ENCODE results near the gene HDAC11. TPM values are rescaled to one million over a fixed set of nuclear protein-coding genes. Genes with fewer than 3 reads are reported as not detected.

Gene HDAC11
- total RNA-seq, 1 donor from 2014 or later: 19.7 TPM

DNA sequence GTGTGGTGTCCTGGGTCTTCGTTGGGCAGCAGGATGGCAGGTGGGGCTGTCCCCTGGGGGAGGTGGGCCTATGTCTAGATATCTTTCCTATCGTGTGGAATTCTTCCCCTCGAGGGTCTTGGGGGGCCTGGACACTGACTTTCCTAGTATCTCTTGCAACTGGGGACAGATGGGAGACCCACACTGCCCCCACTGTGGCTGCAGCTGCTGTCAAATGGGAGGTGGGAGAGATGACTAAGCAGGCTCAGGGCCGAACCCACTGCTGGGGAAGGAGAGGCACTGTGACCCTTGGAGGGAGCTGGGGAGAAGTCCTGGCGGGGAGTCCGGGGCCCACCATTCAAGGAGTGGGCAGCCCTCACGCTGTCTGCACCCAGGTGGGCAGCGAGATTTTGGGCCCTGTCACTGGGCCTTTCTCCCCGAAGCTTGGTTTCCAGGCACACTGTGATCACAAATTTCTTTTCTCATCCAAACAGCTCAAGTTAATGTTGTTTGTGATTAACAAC is 65.9 kb downstream of the HDAC11 start:
- H3K27me3 ChIP-seq (ENCODE audit: control insufficient read depth, insufficient read depth, low read length): no peaks in the 10 kb centered on the region
- H3K36me3 ChIP-seq (ENCODE audit: control insufficient read depth, insufficient read depth, low read length): no peaks in the 10 kb centered on the region
- no peak overlapping the region for H3K4me3 ChIP-seq (ENCODE audit: low read depth, low read length)
- FAIRE-seq (no peak), DNase-seq (ENCODE audit: low read depth) (no peak)
- TF ChIP-seq, protein P1, sequence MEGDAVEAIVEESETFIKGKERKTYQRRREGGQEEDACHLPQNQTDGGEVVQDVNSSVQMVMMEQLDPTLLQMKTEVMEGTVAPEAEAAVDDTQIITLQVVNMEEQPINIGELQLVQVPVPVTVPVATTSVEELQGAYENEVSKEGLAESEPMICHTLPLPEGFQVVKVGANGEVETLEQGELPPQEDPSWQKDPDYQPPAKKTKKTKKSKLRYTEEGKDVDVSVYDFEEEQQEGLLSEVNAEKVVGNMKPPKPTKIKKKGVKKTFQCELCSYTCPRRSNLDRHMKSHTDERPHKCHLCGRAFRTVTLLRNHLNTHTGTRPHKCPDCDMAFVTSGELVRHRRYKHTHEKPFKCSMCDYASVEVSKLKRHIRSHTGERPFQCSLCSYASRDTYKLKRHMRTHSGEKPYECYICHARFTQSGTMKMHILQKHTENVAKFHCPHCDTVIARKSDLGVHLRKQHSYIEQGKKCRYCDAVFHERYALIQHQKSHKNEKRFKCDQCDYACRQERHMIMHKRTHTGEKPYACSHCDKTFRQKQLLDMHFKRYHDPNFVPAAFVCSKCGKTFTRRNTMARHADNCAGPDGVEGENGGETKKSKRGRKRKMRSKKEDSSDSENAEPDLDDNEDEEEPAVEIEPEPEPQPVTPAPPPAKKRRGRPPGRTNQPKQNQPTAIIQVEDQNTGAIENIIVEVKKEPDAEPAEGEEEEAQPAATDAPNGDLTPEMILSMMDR (IDR thresholded peaks at IDR 0.05; ENCODE audit: insufficient read depth, low read length, severe bottlenecking): no peak

DNA sequence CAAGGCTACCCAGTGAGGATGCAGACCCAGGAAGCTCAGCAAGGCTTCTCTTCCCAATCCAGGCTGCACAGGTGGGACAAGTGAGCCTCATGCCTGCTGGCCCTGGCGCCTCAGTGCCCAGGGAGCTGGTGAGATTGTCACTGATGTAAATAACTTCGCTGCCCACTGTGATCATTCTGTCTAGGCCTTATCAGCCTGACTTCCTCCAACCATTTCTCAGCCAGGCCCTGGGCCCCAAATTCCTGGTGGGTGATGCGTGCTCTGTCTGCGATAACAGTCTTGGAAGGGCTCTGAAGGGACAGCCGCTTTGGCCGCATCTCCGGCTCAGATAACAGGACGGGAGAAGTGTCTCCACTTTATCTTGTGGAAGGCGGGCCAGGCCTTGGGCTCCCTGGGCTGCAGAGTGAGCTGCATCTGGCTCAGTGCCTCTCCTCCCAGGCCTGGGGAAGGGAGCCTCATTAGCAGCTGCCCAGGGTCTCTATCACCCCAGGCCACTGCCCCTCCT is 66.6 kb downstream of the HDAC11 start:
- DNase-seq (ENCODE audit: low read depth): no peak
- Histone ChIP-seq H3K36me3 (ENCODE audit: control insufficient read depth, insufficient read depth, low read length) (no peaks in the 10 kb centered on the region), H3K4me3 (ENCODE audit: low read depth, low read length) (no peak overlapping the region), H3K27me3 (ENCODE audit: control insufficient read depth, insufficient read depth, low read length) (no peaks in the 10 kb centered on the region)
- TF ChIP-seq, protein P1 (IDR thresholded peaks at IDR 0.05; ENCODE audit: insufficient read depth, low read length, severe bottlenecking): no peak
- FAIRE-seq: no peak

DNA sequence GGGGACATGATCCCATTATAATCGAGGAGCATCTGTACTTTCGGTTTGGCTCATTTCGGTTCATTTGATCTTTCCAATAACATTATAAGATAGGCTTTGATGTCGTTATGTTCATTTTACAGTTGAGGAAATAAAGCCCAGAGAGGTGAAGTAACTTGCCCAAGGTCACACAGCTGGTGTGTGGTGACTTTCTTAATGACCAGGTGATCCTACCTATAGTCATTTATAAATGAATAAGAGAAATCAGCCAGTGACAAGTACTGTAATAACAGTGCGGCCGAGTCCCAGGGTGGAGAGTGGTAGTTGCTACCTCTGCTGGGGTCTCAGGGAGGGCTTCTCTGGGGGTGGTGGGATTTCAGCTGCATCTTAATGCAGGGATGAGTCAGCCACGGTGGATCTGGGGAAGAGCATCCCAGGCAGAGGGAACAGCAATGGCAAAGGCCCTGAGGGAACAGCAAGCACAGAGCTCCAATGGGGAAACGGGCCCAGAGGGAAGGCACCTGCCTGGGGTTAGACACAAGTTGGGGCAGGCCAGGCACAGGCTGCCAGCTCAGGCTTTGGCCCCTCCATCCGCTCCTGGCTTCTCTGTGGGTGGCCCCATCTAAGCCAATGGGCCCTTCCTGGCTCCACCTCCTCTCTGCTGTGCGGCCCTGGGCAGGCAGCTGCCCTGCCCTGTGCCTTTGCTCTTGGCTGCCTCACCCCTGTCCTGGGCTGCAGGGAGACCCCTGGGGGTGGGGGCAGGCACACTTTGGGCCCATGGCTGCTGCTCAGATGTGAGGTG is 67.7 kb downstream of the HDAC11 start:
- no peaks in the 10 kb centered on the region for H3K36me3 ChIP-seq (ENCODE audit: control insufficient read depth, insufficient read depth, low read length)
- FAIRE-seq (no peak), DNase-seq (ENCODE audit: low read depth) (peak; percentile 75)
- TF ChIP-seq, protein P1 (IDR thresholded peaks at IDR 0.05; ENCODE audit: insufficient read depth, low read length, severe bottlenecking): no peak
- H3K27me3 ChIP-seq (ENCODE audit: control insufficient read depth, insufficient read depth, low read length): no peaks in the 10 kb centered on the region
- H3K4me3 ChIP-seq (ENCODE audit: low read depth, low read length): no peak overlapping the region

DNA sequence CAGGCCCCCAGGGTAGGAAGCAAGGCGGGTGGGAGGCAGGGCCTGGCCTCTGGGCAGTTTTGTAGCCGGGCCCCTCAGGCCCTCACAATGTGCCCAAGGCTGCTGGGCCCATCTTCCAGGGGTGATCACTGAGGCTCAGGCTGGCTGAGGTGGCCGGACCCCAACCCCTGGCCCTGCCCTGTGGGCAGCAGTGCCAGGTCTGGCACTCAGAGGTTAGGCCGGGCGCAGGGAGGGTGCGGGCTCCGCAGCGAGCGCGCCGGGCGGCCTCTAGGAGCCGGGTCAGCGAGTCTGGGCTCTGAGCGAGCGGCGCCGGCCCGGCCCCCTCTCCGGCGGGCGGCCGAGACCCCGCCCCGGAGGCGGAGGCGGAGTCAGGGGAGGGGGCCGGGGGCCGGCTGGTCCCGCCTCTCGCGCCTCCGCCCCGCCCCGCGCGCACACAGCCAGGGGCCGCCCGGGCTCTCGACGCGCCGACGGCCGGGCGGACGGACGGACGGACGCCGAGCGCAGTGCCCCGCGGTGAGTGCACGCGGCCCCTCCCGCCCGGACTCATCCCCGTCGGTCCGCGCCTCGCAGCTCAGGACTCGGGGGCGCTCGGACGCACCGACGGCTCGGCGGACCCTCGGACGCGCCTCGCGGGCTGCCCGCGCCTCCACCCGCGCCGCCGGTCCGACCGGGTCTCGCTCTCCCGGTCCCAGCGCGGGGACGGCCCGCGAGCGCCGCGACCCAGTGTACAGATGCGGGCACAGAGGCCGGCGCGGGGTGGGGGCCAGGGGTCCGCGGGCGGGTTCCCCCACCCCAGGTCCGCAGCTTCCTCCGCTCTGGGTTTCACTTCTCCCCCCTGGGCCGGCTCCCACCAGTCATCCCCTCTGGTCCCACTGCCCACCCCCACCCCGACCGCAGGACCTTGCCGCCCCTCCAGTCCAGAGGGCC is 68.9 kb downstream of the HDAC11 start, which contains the start of gene FBLN2:
Gene FBLN2, plus strand, starts transcription at position 430 of the 927 bp plus-strand sequence. CDS start 21,231 bp downstream, outside the sequence.
- TF ChIP-seq, protein P1 (IDR thresholded peaks at IDR 0.05; ENCODE audit: insufficient read depth, low read length, severe bottlenecking): no peak
- no peaks in the 10 kb centered on the region for H3K27me3 ChIP-seq (ENCODE audit: control insufficient read depth, insufficient read depth, low read length)
- DNase-seq (ENCODE audit: low read depth) (no peak), FAIRE-seq (no peak)
- H3K4me3 ChIP-seq (ENCODE audit: low read depth, low read length): no peak within 1 kb of the TSS
- H3K36me3 ChIP-seq (ENCODE audit: control insufficient read depth, insufficient read depth, low read length): no peaks in the 10 kb centered on the region

DNA sequence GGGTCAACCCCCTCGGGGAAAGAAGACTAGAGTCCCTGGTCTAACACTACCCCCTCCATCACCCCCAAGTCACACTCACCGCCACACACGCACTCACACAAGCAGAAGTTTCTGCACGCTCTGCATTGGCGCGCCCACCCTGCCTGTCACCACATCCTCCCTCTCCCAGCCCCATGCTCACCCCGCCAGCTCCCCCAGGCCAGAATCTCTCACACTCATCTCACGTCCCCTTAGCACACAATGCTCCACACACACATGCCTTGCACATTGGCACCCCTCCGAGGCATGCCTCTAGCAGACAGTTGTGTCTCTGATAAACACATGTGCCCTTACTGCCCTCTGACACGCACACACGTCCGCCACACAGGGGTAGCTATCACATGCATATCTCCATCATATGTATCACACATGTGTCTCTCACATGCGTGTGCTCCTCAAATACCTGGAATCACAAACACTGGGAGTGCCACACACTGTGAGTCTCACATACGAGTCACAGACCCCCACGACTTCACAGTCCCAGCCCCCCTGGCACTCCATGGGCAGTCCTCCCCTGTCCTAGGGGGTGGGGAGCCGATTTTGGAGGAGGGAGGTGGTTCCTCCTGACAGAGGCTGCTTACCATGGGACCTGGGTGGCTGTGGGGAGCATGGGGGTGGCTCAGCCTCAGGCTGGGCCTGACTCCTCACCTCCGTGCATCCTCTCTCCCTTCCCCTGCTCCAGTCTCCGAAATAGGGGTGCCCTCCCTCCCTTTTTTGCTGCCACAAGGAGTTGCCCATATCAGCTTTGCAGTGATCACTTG is 69.7 kb downstream of the HDAC11 start:
- Histone ChIP-seq H3K27me3 (ENCODE audit: control insufficient read depth, insufficient read depth, low read length) (no peaks in the 10 kb centered on the region), H3K4me3 (ENCODE audit: low read depth, low read length) (no peak overlapping the region), H3K36me3 (ENCODE audit: control insufficient read depth, insufficient read depth, low read length) (no peaks in the 10 kb centered on the region)
- no peak for DNase-seq (ENCODE audit: low read depth)
- TF ChIP-seq, protein P1 (IDR thresholded peaks at IDR 0.05; ENCODE audit: insufficient read depth, low read length, severe bottlenecking): no peak
- no peak for FAIRE-seq
